HFFc6 (cell line): ENCODE data around the gene PALLD. TPM values are rescaled to one million over a fixed set of nuclear protein-coding genes. Genes with fewer than 3 reads are reported as not detected.
A peak's percentile ranks its signal among the peaks of the same experiment; 100 is the strongest.

Experiments
- DNase-seq: peaks from one replicate; pipeline ENCODE4 v3.0.0-alpha.2; 2018
- H3K27ac Mint-ChIP-seq: 2 replicates; pipeline ENCODE4 v1.8.0; 2020; ENCODE audit warnings: mild to moderate bottlenecking, mixed read lengths
- H3K27me3 Mint-ChIP-seq: 2 replicates; pipeline ENCODE4 v1.8.0; 2021; ENCODE audit warnings: mild to moderate bottlenecking, moderate library complexity, mixed read lengths; ENCODE audit not compliant: insufficient read depth
- H3K36me3 Mint-ChIP-seq: 2 replicates; pipeline ENCODE4 v1.8.0; 2021; ENCODE audit warnings: low read depth, mixed read lengths
- H3K4me1 Mint-ChIP-seq: 2 replicates; pipeline ENCODE4 v1.8.0; 2020; ENCODE audit warnings: low read depth, mixed read lengths
- H3K4me3 Mint-ChIP-seq: 2 replicates; pipeline ENCODE4 v1.8.0; 2020; ENCODE audit warnings: mild to moderate bottlenecking, moderate library complexity, mixed read lengths
- H3K9me3 Mint-ChIP-seq: 2 replicates; pipeline ENCODE4 v1.8.0; 2020; ENCODE audit warnings: mild to moderate bottlenecking, mixed read lengths
- CTCF ChIP-seq: fragments of 200-600 bp; sonication (generic); IDR thresholded peaks from 2 replicates; pipeline ENCODE4 v1.5.0; 2021; ENCODE audit warnings: antibody characterized with exemption, mild to moderate bottlenecking
- total RNA-seq, 6 experiments: library from RNA; stranded (reverse); fragmentation: NEBNext Ultra II Directional; extraction: Animal tissue kit (Norgen Biotek cat#: 25700); gene quantifications; 2 replicates in 1 of 6; 3 replicates in 5 of 6; pipeline ENCODE4 v1.2.3, GENCODE V29; 2021

Gene PALLD
- total RNA-seq, 6 experiments from 2014 or later = 72.6 to 163 (median 149) TPM

GRCh38 chr4:168632301-168632725 is 135.5 kb downstream of the PALLD start:
- no peak for TF ChIP-seq CTCF
- DNase-seq = no peak
- no peaks in the 10 kb centered on the region for H3K36me3 Mint-ChIP-seq
- H3K27me3 Mint-ChIP-seq = peaks cover 3% of the 10 kb centered on the region; the same call in 1 of the 2 replicates
- peak overlapping the region; percentile 83 for H3K4me3 Mint-ChIP-seq
- no peaks in the 10 kb centered on the region for H3K9me3 Mint-ChIP-seq
- no peak overlapping the region for H3K27ac Mint-ChIP-seq
- H3K4me1 Mint-ChIP-seq = peaks cover 74% of the 10 kb centered on the region

- no peak for DNase-seq
- Mint-ChIP-seq H3K4me1 (peaks cover 82% of the 10 kb centered on the region), H3K27ac (no peak overlapping the region), H3K36me3 (no peaks in the 10 kb centered on the region), H3K27me3 (peaks cover 3% of the 10 kb centered on the region; the same call in 1 of the 2 replicates), H3K4me3 (peak overlapping the region; percentile 83; the same call in 1 of the 2 replicates), H3K9me3 (no peaks in the 10 kb centered on the region)
- TF ChIP-seq CTCF = no peak
Measured at GRCh38 chr4:168633064-168633463, 136.2 kb downstream of the PALLD start.

DNA sequence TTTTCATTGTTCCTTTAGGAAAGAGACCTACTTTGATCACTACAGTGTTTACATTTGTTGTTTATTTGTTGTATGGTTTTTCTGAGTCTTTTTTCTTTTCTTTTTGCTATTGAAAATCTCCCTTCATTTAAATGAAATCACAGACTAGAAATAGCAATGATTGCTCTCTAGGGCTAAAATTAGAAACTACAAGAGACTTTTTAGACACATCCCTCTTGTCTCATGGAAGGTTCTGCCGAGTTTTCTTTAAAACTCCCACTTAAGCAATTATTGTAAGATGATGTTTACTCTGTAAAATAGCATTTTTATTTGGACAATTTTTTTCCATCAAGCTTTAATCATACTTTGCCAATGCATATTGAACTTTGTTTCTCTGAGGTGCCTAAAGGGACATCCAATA is 136.6 kb downstream of the PALLD start:
- H3K4me1 Mint-ChIP-seq = peaks cover 86% of the 10 kb centered on the region
- H3K4me3 Mint-ChIP-seq = peak overlapping the region; percentile 83; the same call in 1 of the 2 replicates

GRCh38 chr4:168634276-168634802 is 137.5 kb downstream of the PALLD start:
- Mint-ChIP-seq H3K27ac (peak overlapping the region; percentile 91), H3K4me1 (peaks cover 92% of the 10 kb centered on the region), H3K4me3 (peak overlapping the region; percentile 63), H3K36me3 (0 out of 2 replicates have a peak, but pooled peaks cover 4% of the 10 kb centered on the region), H3K9me3 (no peaks in the 10 kb centered on the region), H3K27me3 (peaks cover 3% of the 10 kb centered on the region; the same call in 1 of the 2 replicates)
- TF ChIP-seq CTCF = no peak
- DNase-seq = peak; percentile 97

More for the DNA sequence above, 136.6 kb downstream of the PALLD start:
- Mint-ChIP-seq H3K27me3 (peaks cover 3% of the 10 kb centered on the region; the same call in 1 of the 2 replicates), H3K36me3 (no peaks in the 10 kb centered on the region), H3K27ac (no peak overlapping the region), H3K9me3 (no peaks in the 10 kb centered on the region)
- TF ChIP-seq CTCF = no peak
- no peak for DNase-seq

DNA sequence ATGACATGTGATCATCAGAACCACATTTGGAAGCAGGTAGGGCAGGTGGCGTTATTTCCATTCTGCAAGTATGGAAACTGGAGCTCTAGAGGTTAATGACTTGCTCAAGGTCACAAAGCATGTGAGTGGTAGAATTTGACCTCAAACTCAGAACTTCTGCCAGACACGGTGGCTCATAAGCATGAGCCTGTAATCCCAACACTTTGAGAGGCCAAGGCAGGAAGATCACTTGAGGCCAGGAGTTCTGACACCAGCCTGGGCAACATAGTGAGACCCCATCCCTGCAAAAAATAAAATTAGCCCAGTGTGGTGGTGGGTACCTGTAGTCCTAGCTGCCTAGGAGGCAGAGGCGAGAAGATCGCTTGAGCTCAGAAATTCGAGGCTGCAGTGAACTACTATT is 139.2 kb downstream of the PALLD start:
- Mint-ChIP-seq H3K27me3 (peaks cover 3% of the 10 kb centered on the region; the same call in 1 of the 2 replicates), H3K4me1 (peaks cover 78% of the 10 kb centered on the region), H3K9me3 (no peaks in the 10 kb centered on the region), H3K36me3 (peaks cover 4% of the 10 kb centered on the region; the same call in 1 of the 2 replicates), H3K4me3 (peak overlapping the region; percentile 75; the same call in 1 of the 2 replicates), H3K27ac (peak overlapping the region; percentile 95)
- no peak for TF ChIP-seq CTCF
- no peak for DNase-seq
